HEK293 (cell line): ENCODE measurements around the gene TLL1.

ENCODE experiments used
- CTCF ChIA-PET: fragments of 350-600 bp; formaldehyde crosslinking; extraction: SDS; loops from one replicate; lab custom pipeline; 2021; ENCODE audit warnings: antibody characterized with exemption; lab: Yijun Ruan, JAX
- POLR2A ChIA-PET: fragments of 300-600 bp; formaldehyde crosslinking; extraction: SDS; loops from one replicate; lab custom pipeline; 2020; ENCODE audit warnings: antibody characterized with exemption, inconsistent platforms; lab: Yijun Ruan, JAX
- H3K27ac ChIP-seq: fragments of 200-500 bp; sonication (Bioruptor generic); 2 replicates; pipeline ENCODE4 v1.5.1; 2014; ENCODE audit warnings: low read depth, low read length, control low read depth, inconsistent platforms; ENCODE audit errors: extremely low read depth
- H3K36me3 ChIP-seq, 2 experiments: fragments of 200-500 bp in 1 of 2; sonication (Bioruptor generic) in 1 of 2; 1 replicate in 1 of 2; 2 replicates in 1 of 2; pipeline ENCODE4 v1.5.1; 2014 to 2017; ENCODE audit warnings: inconsistent platforms in 2 of 2, low read length in 2 of 2; ENCODE audit not compliant: control insufficient read depth in 2 of 2, insufficient read depth in 1 of 2
- H3K4me1 ChIP-seq: fragments of 200-500 bp; sonication (Bioruptor generic); 2 replicates; pipeline ENCODE4 v1.5.1; 2014; ENCODE audit warnings: mild to moderate bottlenecking, low read length, inconsistent platforms; ENCODE audit not compliant: control insufficient read depth, insufficient read depth
- H3K4me3 ChIP-seq: 2 replicates; pipeline ENCODE4 v1.5.1; 2011; ENCODE audit warnings: low read depth, mild to moderate bottlenecking, control low read depth, low read length, moderate library complexity
- H3K9me3 ChIP-seq: fragments of 200-500 bp; sonication (Bioruptor generic); 2 replicates; pipeline ENCODE4 v1.5.1; 2014; ENCODE audit warnings: low read depth, low read length, inconsistent platforms; ENCODE audit not compliant: control insufficient read depth, insufficient read depth
- HOXD13 ChIP-seq: sonication (generic); formaldehyde crosslinking; IDR thresholded peaks from 2 replicates; pipeline ENCODE4 v1.8.0; 2022; ENCODE audit warnings: missing genetic modification reagents, borderline replicate concordance
- RBAK ChIP-seq: fragments of 450-650 bp; formaldehyde crosslinking; IDR thresholded peaks from 2 replicates; pipeline ENCODE4 v1.5.1; 2016; ENCODE audit warnings: missing biosample characterization, missing genetic modification characterization
- REST ChIP-seq: fragments of 450-650 bp; formaldehyde crosslinking; IDR thresholded peaks from 2 replicates; pipeline ENCODE4 v1.5.1; 2016; ENCODE audit warnings: missing biosample characterization, missing genetic modification characterization
- ZBTB11 ChIP-seq: fragments of 450-650 bp; formaldehyde crosslinking; conservative IDR thresholded peaks from 2 replicates; pipeline ENCODE4 v1.5.1; 2016; ENCODE audit warnings: low read depth, missing biosample characterization, missing genetic modification characterization
- ZFP41 ChIP-seq: fragments of 450-650 bp; formaldehyde crosslinking; IDR thresholded peaks from 2 replicates; pipeline ENCODE4 v1.5.1; 2016; ENCODE audit warnings: missing biosample characterization, missing genetic modification characterization, borderline replicate concordance
- ZNF2 ChIP-seq: fragments of 450-650 bp; formaldehyde crosslinking; IDR thresholded peaks from 2 replicates; pipeline ENCODE4 v1.5.1; 2016; ENCODE audit warnings: missing biosample characterization, missing genetic modification characterization
- ZNF354C ChIP-seq: fragments of 450-650 bp; formaldehyde crosslinking; IDR thresholded peaks from 2 replicates; pipeline ENCODE4 v1.5.1; 2016; ENCODE audit warnings: missing biosample characterization, missing genetic modification characterization, low read depth, borderline replicate concordance
- ZNF404 ChIP-seq: fragments of 450-650 bp; formaldehyde crosslinking; IDR thresholded peaks from 2 replicates; pipeline ENCODE4 v1.5.1; 2017; ENCODE audit warnings: missing biosample characterization, missing genetic modification characterization
- ZNF548 ChIP-seq: fragments of 450-650 bp; formaldehyde crosslinking; IDR thresholded peaks from 2 replicates; pipeline ENCODE4 v1.5.1; 2016; ENCODE audit warnings: missing biosample characterization, missing genetic modification characterization
- ZNF768 ChIP-seq: fragments of 450-650 bp; formaldehyde crosslinking; IDR thresholded peaks from 2 replicates; pipeline ENCODE4 v1.5.1; 2018; ENCODE audit warnings: missing biosample characterization, mild to moderate bottlenecking, missing genetic modification characterization
- ZNF777 ChIP-seq: fragments of 450-650 bp; formaldehyde crosslinking; IDR thresholded peaks from 2 replicates; pipeline ENCODE4 v1.5.1; 2017; ENCODE audit warnings: missing biosample characterization, missing genetic modification characterization, borderline replicate concordance
- TF ChIP-seq, protein P1 (sequence below): fragments of 450-650 bp; formaldehyde crosslinking; IDR thresholded peaks from 2 replicates; pipeline ENCODE4 v1.5.1; 2016; ENCODE audit warnings: missing biosample characterization, missing genetic modification characterization
- TF ChIP-seq, protein P2 (sequence below): fragments of 450-650 bp; formaldehyde crosslinking; IDR thresholded peaks from 2 replicates; pipeline ENCODE4 v1.5.1; 2016; ENCODE audit warnings: missing biosample characterization, missing genetic modification characterization, low read depth

The TLL1 gene

DNA sequence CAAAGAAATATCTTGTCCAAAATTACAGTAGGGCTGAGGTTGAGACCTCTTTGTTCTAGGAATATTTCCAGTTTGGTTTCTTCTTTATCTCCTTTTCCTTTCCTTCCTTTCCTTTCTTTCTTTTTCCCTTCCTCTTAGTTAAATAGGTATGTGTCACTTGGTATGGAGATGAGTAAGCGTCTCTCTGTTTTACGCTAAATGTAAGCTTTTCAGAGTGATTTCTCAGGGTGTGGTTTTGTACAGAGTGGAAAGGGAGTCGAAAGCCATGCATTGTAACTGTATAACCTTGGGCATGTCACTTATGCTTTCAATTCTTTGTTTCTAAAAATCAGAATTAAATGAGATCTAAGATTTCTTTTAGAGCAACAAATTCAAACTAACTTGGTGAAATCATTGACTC lies 54.8 kb downstream of the TLL1 start (continued):
- TF ChIP-seq, protein P1, sequence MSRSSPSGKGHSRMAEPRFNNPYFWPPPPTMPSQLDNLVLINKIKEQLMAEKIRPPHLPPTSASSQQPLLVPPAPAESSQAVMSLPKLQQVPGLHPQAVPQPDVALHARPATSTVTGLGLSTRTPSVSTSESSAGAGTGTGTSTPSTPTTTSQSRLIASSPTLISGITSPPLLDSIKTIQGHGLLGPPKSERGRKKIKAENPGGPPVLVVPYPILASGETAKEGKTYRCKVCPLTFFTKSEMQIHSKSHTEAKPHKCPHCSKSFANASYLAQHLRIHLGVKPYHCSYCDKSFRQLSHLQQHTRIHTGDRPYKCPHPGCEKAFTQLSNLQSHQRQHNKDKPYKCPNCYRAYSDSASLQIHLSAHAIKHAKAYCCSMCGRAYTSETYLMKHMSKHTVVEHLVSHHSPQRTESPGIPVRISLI (tag by site-specific recombination) = no peak
- TF ChIP-seq REST (no peak), ZNF2 (tag by site-specific recombination) (no peak)

DNA sequence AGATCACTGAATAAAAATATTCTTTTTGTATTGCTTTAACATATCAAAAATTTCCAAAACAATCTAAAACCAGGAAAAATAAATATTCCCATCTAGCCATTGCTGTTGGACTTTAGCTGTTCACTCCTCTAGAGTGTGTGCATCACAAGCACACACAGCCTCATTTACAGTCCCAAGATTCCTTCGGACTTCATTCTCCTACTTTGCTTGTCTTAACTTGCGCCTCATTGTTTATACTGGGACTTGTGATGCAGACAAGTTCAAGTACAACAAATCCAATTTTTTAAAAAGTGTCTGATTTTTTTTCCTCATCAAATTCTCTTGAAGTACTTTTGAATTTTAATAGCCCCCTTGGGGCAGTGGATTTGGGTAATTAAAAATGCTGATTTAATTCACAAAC lies 55.6 kb downstream of the TLL1 start:
- Histone ChIP-seq H3K27ac (no peak overlapping the region), H3K36me3 (no peaks in the 10 kb centered on the region), H3K4me1 (no peaks in the 10 kb centered on the region), H3K4me3 (no peak overlapping the region), H3K9me3 (no peaks in the 10 kb centered on the region)
- ChIA-PET POLR2A (no interaction called here), CTCF (no interaction called here)
- TF ChIP-seq ZNF768 = no peak
- no peak for TF ChIP-seq ZFP41 (tag by site-specific recombination)
- TF ChIP-seq ZNF777 = no peak
- no peak for TF ChIP-seq ZNF354C (tag by site-specific recombination)
- TF ChIP-seq RBAK (tag by site-specific recombination) = no peak

DNA sequence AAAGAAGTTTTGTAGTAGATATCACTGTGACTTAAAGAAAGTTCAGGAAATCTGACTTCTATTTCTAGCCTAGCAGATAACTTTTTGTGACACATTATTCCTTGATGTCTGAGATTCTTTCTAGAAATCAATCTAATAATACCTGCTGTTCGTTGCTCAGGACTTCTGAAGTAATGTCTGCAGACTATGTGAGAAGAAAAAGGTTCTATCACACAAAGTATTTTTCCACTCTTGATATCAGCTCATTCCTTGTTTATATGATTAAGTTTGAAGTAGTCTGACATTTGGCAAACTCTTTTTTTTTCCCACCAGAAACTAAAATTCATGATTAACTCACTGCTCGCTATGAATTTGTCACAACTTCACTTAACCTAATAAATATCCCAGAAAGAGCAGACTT lies 56.6 kb downstream of the TLL1 start:
- Histone ChIP-seq H3K4me3 (no peak overlapping the region), H3K9me3 (no peaks in the 10 kb centered on the region), H3K4me1 (no peaks in the 10 kb centered on the region), H3K36me3 (no peaks in the 10 kb centered on the region), H3K27ac (no peak overlapping the region)
- ChIA-PET CTCF (no interaction called here), POLR2A (no interaction called here)
- TF ChIP-seq ZNF548 (tag by site-specific recombination) (no peak), ZBTB11 (tag by site-specific recombination) (no peak), ZNF404 (tag by site-specific recombination) (no peak), HOXD13 (no peak)
- TF ChIP-seq, protein P2, sequence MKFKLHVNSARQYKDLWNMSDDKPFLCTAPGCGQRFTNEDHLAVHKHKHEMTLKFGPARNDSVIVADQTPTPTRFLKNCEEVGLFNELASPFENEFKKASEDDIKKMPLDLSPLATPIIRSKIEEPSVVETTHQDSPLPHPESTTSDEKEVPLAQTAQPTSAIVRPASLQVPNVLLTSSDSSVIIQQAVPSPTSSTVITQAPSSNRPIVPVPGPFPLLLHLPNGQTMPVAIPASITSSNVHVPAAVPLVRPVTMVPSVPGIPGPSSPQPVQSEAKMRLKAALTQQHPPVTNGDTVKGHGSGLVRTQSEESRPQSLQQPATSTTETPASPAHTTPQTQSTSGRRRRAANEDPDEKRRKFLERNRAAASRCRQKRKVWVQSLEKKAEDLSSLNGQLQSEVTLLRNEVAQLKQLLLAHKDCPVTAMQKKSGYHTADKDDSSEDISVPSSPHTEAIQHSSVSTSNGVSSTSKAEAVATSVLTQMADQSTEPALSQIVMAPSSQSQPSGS (tag by site-specific recombination) = no peak
